ENCODE measurements around the gene EPS8L2.

GRCh38 chr11:680970-681369 is 25.1 kb upstream of the EPS8L2 start:
- TF ChIP-seq CTCF (IDR thresholded peaks at IDR 0.05) (no peak), POLR2AphosphoS5 (IDR thresholded peaks at IDR 0.05) (no peak), POLR2A (IDR thresholded peaks at IDR 0.05) (no peak), EP300 (IDR thresholded peaks at IDR 0.05; ENCODE audit: low read depth) (no peak)
